ENCODE measurements around the gene RGL1.

The RGL1 gene

DNA sequence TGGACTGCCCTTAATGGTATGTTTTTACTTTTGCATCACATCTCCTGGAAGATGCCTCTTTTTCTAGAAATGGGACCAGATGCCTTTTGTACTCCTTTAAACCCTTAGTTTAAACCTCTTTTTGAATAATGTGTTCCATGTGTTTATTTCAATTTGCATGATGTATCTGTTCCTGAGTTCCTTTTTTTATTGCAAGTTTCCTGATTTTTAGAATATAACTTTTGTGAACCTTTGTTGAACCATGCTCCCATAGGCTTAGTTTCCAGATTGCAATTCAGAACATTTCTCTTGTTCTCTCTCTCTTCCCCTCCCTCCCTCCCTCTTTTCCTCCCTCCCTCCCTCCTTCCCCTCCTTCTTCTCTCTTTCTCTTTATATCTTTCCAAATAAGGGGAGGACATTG, 81.9 kb downstream of the RGL1 start:
- no peak for DNase-seq (ENCODE audit: low spot score in 2 of 2)
- H3K4me1 Mint-ChIP-seq = no peaks in the 10 kb centered on the region
- no peaks in the 10 kb centered on the region for H3K9me3 Mint-ChIP-seq
- ATAC-seq (ENCODE audit: low read depth) = no peak
- peaks cover 3% of the 10 kb centered on the region for H3K27me3 Mint-ChIP-seq
- H3K4me3 Mint-ChIP-seq = no peak overlapping the region
- H3K27ac Mint-ChIP-seq = no peak overlapping the region
- no peaks in the 10 kb centered on the region for H3K36me3 Mint-ChIP-seq

DNA sequence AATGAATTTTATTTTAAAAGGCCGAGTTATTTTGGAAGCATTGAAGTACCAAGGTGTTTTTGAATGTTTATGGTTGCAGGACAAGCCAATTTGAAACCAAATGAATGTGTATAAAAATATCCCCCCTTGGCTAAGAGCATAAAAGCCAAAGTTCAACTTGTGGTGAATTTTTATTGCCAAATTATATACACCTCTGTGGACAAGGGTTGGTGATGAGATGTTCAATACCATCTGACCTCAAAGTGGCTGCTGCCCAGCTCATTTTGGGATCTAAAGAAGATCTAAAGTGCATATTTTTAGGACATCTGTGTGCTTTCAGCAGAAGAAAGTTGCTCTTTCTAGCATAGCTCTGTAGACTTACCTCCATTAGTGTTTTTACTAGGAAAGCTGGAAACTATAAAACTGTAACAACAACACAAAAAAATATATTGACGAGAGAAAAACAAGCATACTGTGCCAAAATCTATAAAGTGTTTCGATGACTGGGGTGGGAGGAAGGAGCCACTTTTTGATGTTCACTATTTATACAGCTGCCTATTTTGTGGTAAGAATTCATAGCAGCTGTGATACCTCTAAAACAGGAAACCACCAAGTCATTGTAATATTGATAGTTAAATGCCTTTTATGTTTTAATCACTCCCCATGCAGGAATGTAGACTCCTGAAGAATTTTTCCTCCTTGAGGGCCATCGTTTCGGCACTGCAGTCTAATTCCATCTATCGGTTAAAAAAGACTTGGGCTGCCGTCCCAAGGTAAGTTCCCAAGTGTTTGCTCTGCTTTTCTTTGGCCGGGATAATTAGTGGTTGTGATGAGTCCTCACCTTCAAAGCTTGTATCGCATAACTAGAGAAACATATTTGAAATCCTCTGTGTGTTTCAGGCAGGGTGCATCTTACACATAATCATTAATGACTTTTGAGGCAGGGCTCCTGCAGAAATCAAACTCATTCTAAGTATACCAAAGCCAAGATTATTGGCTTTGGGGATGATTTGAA, 83.2 kb downstream of the RGL1 start:
- Mint-ChIP-seq H3K36me3 (no peaks in the 10 kb centered on the region), H3K27ac (no peak overlapping the region), H3K9me3 (no peaks in the 10 kb centered on the region), H3K27me3 (peaks cover 3% of the 10 kb centered on the region), H3K4me3 (no peak overlapping the region), H3K4me1 (no peaks in the 10 kb centered on the region)
- no peak for DNase-seq (ENCODE audit: low spot score in 2 of 2)
- ATAC-seq (ENCODE audit: low read depth) = no peak

DNA sequence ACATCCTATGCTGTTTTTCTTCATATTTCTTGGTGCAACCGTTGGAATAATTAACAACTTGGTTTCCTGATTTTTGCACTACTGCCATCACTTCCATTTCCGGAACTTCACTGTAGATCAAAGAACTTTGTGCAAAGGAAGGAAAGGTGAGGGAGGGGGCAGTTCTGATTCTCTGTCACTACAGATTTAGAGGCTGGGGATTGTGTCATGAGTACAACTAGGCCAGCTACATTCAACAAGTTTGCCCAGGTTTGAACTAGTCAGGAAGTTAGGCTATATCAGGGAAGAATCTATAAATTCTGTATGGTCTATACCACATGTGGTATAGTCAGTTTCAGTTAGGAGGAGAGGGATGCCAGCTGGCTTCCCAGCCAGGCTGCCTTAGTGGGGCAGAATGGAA, 84.2 kb downstream of the RGL1 start:
- no peak for ATAC-seq (ENCODE audit: low read depth)
- Mint-ChIP-seq H3K27me3 (peaks cover 1% of the 10 kb centered on the region), H3K4me1 (no peaks in the 10 kb centered on the region), H3K4me3 (no peak overlapping the region), H3K9me3 (no peaks in the 10 kb centered on the region), H3K27ac (no peak overlapping the region), H3K36me3 (no peaks in the 10 kb centered on the region)
- no peak for DNase-seq (ENCODE audit: low spot score in 2 of 2)

DNA sequence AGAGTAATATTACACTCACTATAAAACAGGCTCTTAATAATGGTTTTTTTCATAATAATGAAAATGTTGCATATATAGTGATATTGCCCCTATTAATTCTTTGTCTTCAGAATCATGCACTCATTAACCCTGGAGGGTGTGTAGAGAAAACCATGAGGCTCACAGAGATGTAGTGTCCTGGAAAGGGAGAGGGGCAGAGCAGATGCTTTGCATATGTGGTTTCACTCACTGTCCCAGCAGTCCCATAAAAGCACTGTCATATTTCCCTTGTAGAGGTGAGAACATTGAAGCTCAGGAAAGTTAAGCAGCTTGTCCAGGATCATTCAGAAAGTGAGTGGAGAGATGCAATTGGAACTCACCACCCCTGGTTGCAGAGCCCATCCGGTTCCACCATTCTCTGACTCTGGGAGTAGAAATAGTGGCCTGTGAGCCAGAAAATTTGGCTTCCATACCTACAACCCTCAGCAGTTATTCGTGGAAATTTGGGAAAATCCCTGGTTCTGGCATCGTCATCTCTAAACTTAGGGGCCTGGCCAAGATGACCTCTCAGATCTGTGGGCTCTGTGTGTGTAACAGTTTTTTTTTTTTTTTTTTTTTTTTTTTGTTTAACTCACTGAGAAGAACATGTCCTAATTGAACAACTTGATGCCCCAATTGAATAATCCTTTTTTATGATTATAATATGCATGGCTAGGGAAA, 86.4 kb downstream of the RGL1 start:
- no peak for ATAC-seq (ENCODE audit: low read depth)
- no peaks in the 10 kb centered on the region for H3K9me3 Mint-ChIP-seq

DNA sequence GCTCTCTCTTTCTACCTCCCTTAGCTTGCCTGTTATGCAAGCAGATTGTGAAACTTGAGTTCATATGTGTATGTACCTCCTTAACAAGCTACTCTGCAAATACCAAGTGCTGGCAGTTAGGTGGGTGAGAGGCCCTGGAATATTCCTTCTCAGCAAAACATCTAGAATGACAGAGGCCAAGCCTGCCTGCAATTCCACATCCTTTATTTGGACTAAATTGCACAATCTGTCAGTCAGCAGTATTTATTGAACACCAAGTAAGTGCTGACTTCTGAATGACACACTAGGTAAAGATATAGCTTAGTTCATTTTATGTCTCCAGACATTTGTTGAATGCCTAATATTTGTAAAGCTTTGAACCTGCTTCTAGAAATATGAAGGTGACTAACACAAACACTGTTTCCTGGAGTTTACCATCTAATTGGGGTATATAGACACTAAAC, 87.5 kb downstream of the RGL1 start:
- H3K27me3 Mint-ChIP-seq = peaks cover 3% of the 10 kb centered on the region
- no peak for ATAC-seq (ENCODE audit: low read depth)
- no peak overlapping the region for H3K4me3 Mint-ChIP-seq
- no peak overlapping the region for H3K27ac Mint-ChIP-seq
- no peaks in the 10 kb centered on the region for H3K9me3 Mint-ChIP-seq
- H3K36me3 Mint-ChIP-seq = no peaks in the 10 kb centered on the region
- no peak for DNase-seq (ENCODE audit: low spot score in 2 of 2)
- H3K4me1 Mint-ChIP-seq = peaks cover 9% of the 10 kb centered on the region

More for the DNA sequence above, 86.4 kb downstream of the RGL1 start:
- Mint-ChIP-seq H3K27ac (no peak overlapping the region), H3K27me3 (peaks cover 3% of the 10 kb centered on the region), H3K4me3 (no peak overlapping the region), H3K36me3 (no peaks in the 10 kb centered on the region), H3K4me1 (peaks cover under 1% of the 10 kb centered on the region)
- DNase-seq (ENCODE audit: low spot score in 2 of 2) = no peak

DNA sequence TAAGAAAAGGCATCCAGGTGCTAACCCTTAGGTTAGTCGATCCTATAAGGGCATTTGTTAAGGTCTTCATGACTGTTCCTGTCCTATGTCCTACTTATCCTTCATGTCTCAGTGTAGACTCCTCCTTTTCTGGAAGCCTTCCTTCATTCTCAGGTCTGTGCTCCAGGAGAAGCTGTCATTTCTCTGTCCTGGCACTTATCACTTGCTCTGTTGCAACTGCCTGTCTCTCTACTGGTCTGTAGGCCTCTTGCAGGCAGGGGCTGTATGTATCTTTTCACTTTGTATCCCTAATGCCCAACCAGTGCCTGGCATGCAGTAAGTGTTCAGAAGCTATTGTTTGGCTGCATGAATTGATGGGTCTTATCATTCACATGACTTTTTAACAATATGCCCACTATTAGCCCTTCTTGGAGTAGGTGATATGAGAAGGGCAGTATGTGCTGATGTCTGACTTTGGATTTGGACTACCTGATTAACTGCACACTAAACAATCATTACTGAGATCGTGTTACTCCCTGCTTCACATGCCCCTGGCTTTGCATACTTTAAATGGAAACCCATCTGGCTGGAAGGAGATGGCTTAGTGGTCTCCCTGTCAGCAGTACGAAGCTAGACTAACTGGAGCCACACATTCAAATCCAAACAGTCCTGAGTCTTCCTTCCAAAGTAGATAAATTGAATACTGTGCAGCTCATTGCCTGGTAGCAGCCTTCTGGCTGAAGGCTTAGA, 88.8 kb downstream of the RGL1 start:
- peaks cover 3% of the 10 kb centered on the region for H3K27me3 Mint-ChIP-seq
- ATAC-seq (ENCODE audit: low read depth) (no peak), DNase-seq (ENCODE audit: low spot score in 2 of 2) (no peak)
- no peaks in the 10 kb centered on the region for H3K36me3 Mint-ChIP-seq
- H3K27ac Mint-ChIP-seq = no peak overlapping the region
- H3K4me1 Mint-ChIP-seq = peaks cover 16% of the 10 kb centered on the region
- H3K4me3 Mint-ChIP-seq = no peak overlapping the region
- H3K9me3 Mint-ChIP-seq = no peaks in the 10 kb centered on the region

DNA sequence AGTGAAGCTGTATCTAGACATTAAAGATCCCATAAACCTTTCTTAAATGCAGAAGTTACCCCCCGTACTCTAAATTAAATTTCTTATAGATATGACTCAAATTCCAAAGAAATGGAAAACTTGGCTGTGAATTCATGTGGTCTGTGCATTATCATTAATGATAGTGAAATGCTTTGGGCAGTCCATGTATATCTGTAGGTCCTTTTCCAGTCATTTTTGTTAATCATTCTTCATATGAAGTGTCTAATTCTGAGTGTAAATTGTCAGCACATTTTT, 89.3 kb downstream of the RGL1 start:
- no peak overlapping the region for H3K4me3 Mint-ChIP-seq
- ATAC-seq (ENCODE audit: low read depth) = no peak
- peaks cover 16% of the 10 kb centered on the region for H3K4me1 Mint-ChIP-seq
- no peak for DNase-seq (ENCODE audit: low spot score in 2 of 2)
- H3K27me3 Mint-ChIP-seq = peaks cover 3% of the 10 kb centered on the region
- H3K9me3 Mint-ChIP-seq = no peaks in the 10 kb centered on the region
- no peaks in the 10 kb centered on the region for H3K36me3 Mint-ChIP-seq
- H3K27ac Mint-ChIP-seq = no peak overlapping the region

DNA sequence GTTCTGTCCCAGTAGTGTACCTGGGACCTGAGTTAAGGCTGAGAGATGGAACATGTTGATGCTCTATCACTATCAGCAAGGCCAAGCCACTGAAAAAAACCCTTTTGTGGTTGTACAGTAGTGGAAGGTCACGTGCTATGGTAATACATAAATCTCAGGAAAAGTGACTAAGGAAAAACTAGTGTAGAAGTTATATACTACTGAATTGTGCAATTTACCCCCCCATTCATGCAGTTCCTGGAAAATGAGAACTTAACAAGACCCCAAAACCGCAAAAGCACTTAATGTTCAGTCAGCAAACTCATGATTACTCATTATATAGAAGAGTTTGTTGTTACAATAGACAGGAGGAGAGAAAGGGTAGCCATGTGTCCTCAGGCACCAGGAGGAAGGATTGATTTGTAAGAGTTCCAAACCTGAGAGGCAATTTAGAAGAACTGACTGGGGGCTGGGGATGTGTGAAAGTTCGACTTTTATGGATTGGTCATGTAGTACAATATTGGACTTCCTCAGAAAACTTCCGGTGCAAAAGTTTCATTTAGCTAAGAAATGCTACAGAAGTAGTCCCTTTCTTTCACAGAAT, 91.6 kb downstream of the RGL1 start:
- no peak overlapping the region for H3K4me3 Mint-ChIP-seq
- no peak for DNase-seq (ENCODE audit: low spot score in 2 of 2)
- H3K4me1 Mint-ChIP-seq = peaks cover 16% of the 10 kb centered on the region
- peaks cover 1% of the 10 kb centered on the region for H3K27me3 Mint-ChIP-seq
- no peaks in the 10 kb centered on the region for H3K9me3 Mint-ChIP-seq
- no peak overlapping the region for H3K27ac Mint-ChIP-seq
- no peak for ATAC-seq (ENCODE audit: low read depth)
- no peaks in the 10 kb centered on the region for H3K36me3 Mint-ChIP-seq

DNA sequence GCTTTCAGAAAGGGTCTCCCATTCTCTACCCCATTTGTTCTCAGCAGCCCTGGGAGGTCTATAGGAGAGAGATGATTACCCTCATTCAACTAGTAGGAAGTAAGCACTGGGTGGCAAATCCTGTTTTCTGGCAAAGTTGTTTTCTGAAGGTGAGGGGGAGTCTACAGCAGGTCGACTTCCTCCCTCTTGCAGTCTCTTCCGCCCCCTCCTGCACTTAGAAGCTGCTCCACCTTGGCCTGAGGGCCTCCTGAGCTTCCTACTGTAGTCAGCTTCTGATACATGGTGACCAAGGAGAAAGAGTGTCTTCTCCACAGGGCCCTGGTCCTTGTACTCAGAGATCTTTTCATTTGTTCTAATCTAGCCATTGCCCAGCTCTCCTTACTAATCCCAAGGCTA, 93.1 kb downstream of the RGL1 start:
- no peak for DNase-seq (ENCODE audit: low spot score in 2 of 2)
- Mint-ChIP-seq H3K27me3 (peaks cover 1% of the 10 kb centered on the region), H3K9me3 (no peaks in the 10 kb centered on the region), H3K36me3 (no peaks in the 10 kb centered on the region), H3K4me1 (peaks cover 19% of the 10 kb centered on the region), H3K27ac (no peak overlapping the region), H3K4me3 (no peak overlapping the region)
- no peak for ATAC-seq (ENCODE audit: low read depth)

DNA sequence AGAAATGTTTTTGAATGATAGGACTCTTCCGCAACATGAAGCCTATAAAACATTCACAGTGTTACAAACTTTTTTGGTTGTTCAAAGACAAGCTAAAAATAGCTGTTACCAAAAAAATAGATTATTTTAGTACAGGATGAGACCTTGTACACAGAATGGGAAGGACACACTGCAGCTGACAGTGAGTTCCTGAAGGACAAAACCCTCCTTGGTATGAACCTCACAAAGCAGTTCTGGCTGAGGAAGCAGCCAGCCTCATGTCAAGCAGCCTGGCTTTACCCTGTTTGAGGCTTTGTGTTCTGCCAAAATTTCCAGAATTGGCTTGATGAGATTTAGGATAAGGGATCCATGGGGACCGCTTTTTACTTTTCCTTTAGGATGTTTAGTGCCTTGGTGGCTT, 93.7 kb downstream of the RGL1 start:
- Mint-ChIP-seq H3K27ac (no peak overlapping the region), H3K27me3 (peaks cover 1% of the 10 kb centered on the region), H3K4me3 (no peak overlapping the region), H3K9me3 (no peaks in the 10 kb centered on the region), H3K36me3 (no peaks in the 10 kb centered on the region), H3K4me1 (peaks cover 21% of the 10 kb centered on the region)
- ATAC-seq (ENCODE audit: low read depth) = no peak
- DNase-seq (ENCODE audit: low spot score in 2 of 2) = no peak

DNA sequence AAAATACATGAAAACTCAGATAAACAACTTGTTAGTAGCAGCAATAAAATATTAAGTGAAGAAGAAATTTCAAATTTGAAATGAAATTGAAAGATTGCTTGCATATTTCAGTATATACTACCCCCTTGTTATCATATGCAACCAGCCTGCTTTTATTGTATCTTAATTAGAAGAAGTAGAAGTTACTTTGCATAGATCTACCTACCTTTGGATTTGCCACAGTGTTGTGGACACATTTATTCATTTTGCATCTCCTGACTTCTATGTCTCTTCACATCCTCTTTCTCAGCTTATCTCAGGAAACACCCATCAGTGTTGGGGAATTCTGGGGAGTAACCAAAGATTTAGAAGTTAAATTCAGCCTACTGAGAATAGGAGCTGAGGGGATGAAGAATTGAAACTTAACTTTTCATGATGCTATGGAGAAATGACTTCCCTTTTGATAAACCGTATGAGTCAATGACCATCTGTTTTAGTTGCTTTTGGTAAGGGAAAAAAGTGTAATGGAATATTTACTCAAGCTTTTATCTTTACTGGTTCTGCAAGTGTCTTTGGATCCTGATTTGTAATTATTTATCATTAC, 96.9 kb downstream of the RGL1 start:
- DNase-seq (ENCODE audit: low spot score in 2 of 2) (no peak), ATAC-seq (ENCODE audit: low read depth) (no peak)
- no peaks in the 10 kb centered on the region for H3K27me3 Mint-ChIP-seq
- no peaks in the 10 kb centered on the region for H3K9me3 Mint-ChIP-seq
- no peak overlapping the region for H3K27ac Mint-ChIP-seq
- no peak overlapping the region for H3K4me3 Mint-ChIP-seq
- H3K4me1 Mint-ChIP-seq = peaks cover 15% of the 10 kb centered on the region
- H3K36me3 Mint-ChIP-seq = no peaks in the 10 kb centered on the region

DNA sequence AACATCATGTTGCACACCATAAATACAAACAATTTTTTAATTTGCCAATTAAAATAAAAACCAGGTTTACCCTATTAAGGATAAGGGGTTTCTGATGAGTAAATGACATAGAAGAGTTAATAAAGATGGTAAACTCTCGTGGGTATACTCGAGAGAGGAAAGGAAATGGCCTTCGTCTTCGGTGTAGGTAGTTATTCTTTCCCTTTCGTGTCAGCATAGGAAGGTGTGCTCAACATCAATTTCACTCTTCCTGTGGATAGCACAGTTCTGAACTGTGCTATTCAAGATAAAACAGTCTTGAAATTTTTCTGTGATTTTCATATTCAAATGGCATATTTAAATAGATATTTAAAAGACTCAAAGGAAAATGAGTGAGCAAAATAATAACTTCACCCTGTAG, 98.2 kb downstream of the RGL1 start:
- Mint-ChIP-seq H3K4me3 (no peak overlapping the region), H3K4me1 (peaks cover 6% of the 10 kb centered on the region), H3K9me3 (no peaks in the 10 kb centered on the region), H3K27me3 (no peaks in the 10 kb centered on the region), H3K36me3 (no peaks in the 10 kb centered on the region), H3K27ac (no peak overlapping the region)
- no peak for ATAC-seq (ENCODE audit: low read depth)
- no peak for DNase-seq (ENCODE audit: low spot score in 2 of 2)

DNA sequence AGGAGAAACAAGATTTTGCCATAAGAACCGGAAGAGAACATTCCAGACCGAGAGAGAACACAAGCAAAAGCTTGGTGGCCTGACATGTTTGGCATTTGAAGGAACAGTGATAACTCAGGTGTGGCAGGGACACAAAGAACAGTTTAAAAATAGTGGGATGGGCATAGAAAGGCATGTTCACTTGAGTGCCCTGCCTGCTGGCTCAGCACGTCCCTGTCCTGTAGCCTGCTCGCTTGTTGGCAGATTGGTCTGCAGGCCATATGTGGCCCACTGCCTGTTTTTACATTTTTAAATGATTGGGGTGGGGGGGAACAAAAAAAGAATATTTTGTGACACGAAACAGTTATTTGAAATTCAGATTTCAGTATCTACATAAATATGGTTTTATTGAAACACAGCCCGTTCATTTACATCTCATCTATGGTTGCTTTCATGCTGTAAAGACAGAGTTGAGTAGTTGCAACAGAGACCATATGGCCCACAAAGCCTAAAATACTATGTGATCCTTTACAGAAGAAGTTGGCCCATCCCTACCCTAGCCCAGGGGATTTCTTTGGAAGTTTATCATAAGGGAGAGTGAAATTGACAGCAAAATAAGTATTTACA, 100.7 kb downstream of the RGL1 start:
- ATAC-seq (ENCODE audit: low read depth) = no peak
- Mint-ChIP-seq H3K36me3 (no peaks in the 10 kb centered on the region), H3K27me3 (no peaks in the 10 kb centered on the region), H3K4me3 (no peak overlapping the region), H3K9me3 (no peaks in the 10 kb centered on the region), H3K4me1 (peaks cover 13% of the 10 kb centered on the region), H3K27ac (no peak overlapping the region)
- no peak for DNase-seq (ENCODE audit: low spot score in 2 of 2)
